Gastrocnemius medialis (tissue), 4 donors: ENCODE data around the gene EIF5. TPM values are rescaled to one million over a fixed set of nuclear protein-coding genes. Genes with fewer than 3 reads are reported as not detected.
A peak's percentile ranks its signal among the peaks of the same experiment; 100 is the strongest.

ENCODE experiments used
- ATAC-seq, 2 donors: fragments of 150-250 bp; one replicate each; pipeline ENCODE4 v1.9.1; 2016
- DNase-seq, 2 donors: peaks; one replicate each; pipeline ENCODE4 v3.0.0-alpha.2; 2019
- H3K27ac ChIP-seq, 4 donors: fragments of 200-600 bp; sonication (generic); 1 replicate in 1 of 4; 2 replicates in 3 of 4; pipeline ENCODE4 v1.5.1; 2016 to 2018; ENCODE audit warnings: mild to moderate bottlenecking in 2 of 4, moderate library complexity in 1 of 4
- H3K27me3 ChIP-seq, 3 donors: fragments of 200-600 bp; sonication (generic) in 2 of 3; 1 replicate in 1 of 3; 2 replicates in 2 of 3; pipeline versions ENCODE4 v1.5.1 to v1.6.0; 2016 to 2019; ENCODE audit warnings: mild to moderate bottlenecking in 1 of 3, moderate library complexity in 1 of 3
- H3K36me3 ChIP-seq, 2 donors: fragments of 200-600 bp; sonication (generic) in 1 of 2; one replicate each; pipeline ENCODE4 v1.5.1; 2017 to 2018
- H3K4me1 ChIP-seq, 2 donors: fragments of 200-600 bp; sonication (generic) in 1 of 2; one replicate each; pipeline ENCODE4 v1.5.1; 2016 to 2017; ENCODE audit warnings: mild to moderate bottlenecking in 2 of 2
- H3K4me3 ChIP-seq, 4 donors: fragments of 200-600 bp; sonication (generic) in 3 of 4; 1 replicate in 1 of 4; 2 replicates in 3 of 4; pipeline ENCODE4 v1.5.1; 2016 to 2019; ENCODE audit warnings: mild to moderate bottlenecking in 2 of 4
- H3K9me3 ChIP-seq, 3 donors: fragments of 200-600 bp; sonication (generic) in 2 of 3; 1 replicate in 1 of 3; 2 replicates in 2 of 3; pipeline ENCODE4 v1.5.1; 2016 to 2019
- CTCF ChIP-seq, 5 experiments: fragments of 450-650 bp in 3 of 5; fragments of 200-600 bp in 2 of 5; sonication (generic) in 2 of 5; IDR thresholded peaks in 4 of 5; conservative IDR thresholded peaks in 1 of 5; 1 replicate in 4 of 5; 2 replicates in 1 of 5; pipeline ENCODE4 v1.5.1; 2016 to 2019; ENCODE audit warnings: antibody characterized with exemption in 5 of 5, mild to moderate bottlenecking in 3 of 5, moderate library complexity in 3 of 5
- POLR2A ChIP-seq, 2 donors: fragments of 450-650 bp; IDR thresholded peaks; one replicate each; pipeline ENCODE4 v1.6.1; 2017; ENCODE audit warnings: antibody characterized with exemption in 2 of 2, mild to moderate bottlenecking in 2 of 2, moderate library complexity in 2 of 2
- in situ Hi-C, 4 donors: fragments of 200-750 bp; cut with MboI; loops; one replicate each; pipeline versions ENCODE4 v1.15.0 to v1.8.0; 2017; ENCODE audit warnings: low sequenced_read_pairs in 4 of 4
- intact Hi-C: fragments of 100-400 bp; cut with DNase I; formaldehyde crosslinking; loops from one replicate; pipeline ENCODE4 v1.15.1; 2023; ENCODE audit warnings: low total_unique reads
- total RNA-seq, 4 donors: library from RNA; depleted of rRNA; stranded (reverse); fragments of >200 nt; gene quantifications; one replicate each; pipeline versions ENCODE4 v1.1.0 to v1.2.3, GENCODE V29; 2016

EIF5 gene
- total RNA-seq, 4 donors from 2014 or later = 313 to 538 (median 374) TPM

GRCh38 chr14:103290961-103291360 is 43.1 kb upstream of the EIF5 start:
- in situ Hi-C loops (loop anchor here in 3 of 4 donors (5.0 to 25.0 kb wide), 3 partner anchors 104 to 204 kb away; partner anchors contain the start of genes EXOC3L4 (in 1 of the 3) and LBHD2 (in 1 of the 3)), intact Hi-C loops (no loop called here)
- Histone ChIP-seq H3K4me3 (no peak overlapping the region), H3K4me1 (no peaks in the 10 kb centered on the region), H3K27ac (no peak overlapping the region), H3K36me3 (no peaks in the 10 kb centered on the region), H3K9me3 (no peaks in the 10 kb centered on the region), H3K27me3 (peaks cover 0 to 2% (median 0%) of the 10 kb centered on the region in 3 donors)
- no peak for ATAC-seq
- no peak for DNase-seq
- TF ChIP-seq POLR2A (IDR thresholded peaks at IDR 0.05) (no peak), CTCF (IDR thresholded peaks at IDR 0.05 in 4 of 5, conservative IDR thresholded peaks at IDR 0.05 in 1 of 5) (no peak)

- Histone ChIP-seq H3K9me3 (no peaks in the 10 kb centered on the region), H3K36me3 (no peaks in the 10 kb centered on the region), H3K4me1 (no peaks in the 10 kb centered on the region), H3K4me3 (no peak overlapping the region), H3K27me3 (peaks cover 0 to 2% (median 0%) of the 10 kb centered on the region in 3 donors), H3K27ac (no peak overlapping the region)
- DNase-seq = peak; percentile 33 to 62
- in situ Hi-C loops (loop anchor here in 3 of 4 donors (5.0 to 25.0 kb wide), 3 partner anchors 105 to 205 kb away; partner anchors contain the start of genes EXOC3L4 (in 1 of the 3) and LBHD2 (in 1 of the 3)), intact Hi-C loops (loop anchor here (1.0 kb wide), 3 partner anchors 103 to 217 kb away; no protein-coding TSS in a partner anchor)
- ATAC-seq = peak; percentile 88 to 91
- no peak for TF ChIP-seq POLR2A (IDR thresholded peaks at IDR 0.05)
- peak; percentile 90 to 95 (median 93) for TF ChIP-seq CTCF (IDR thresholded peaks at IDR 0.05 in 4 of 5, conservative IDR thresholded peaks at IDR 0.05 in 1 of 5)
These were observed 41.3 kb upstream of the EIF5 start for GRCh38 chr14:103292426-103293374.

- no peak overlapping the region for H3K4me3 ChIP-seq
- DNase-seq (no peak), ATAC-seq (no peak)
- H3K4me1 ChIP-seq = no peaks in the 10 kb centered on the region
- in situ Hi-C loops (loop anchor here in 3 of 4 donors (5.0 to 25.0 kb wide), 3 partner anchors 106 to 206 kb away; partner anchors contain the start of genes EXOC3L4 (in 1 of the 3) and LBHD2 (in 1 of the 3)), intact Hi-C loops (loop anchor here (1.0 kb wide), 1 partner anchor 188 kb away; no protein-coding TSS in a partner anchor)
- H3K36me3 ChIP-seq = no peaks in the 10 kb centered on the region
- H3K9me3 ChIP-seq = no peaks in the 10 kb centered on the region
- H3K27me3 ChIP-seq = peaks cover 0 to 2% (median 0%) of the 10 kb centered on the region in 3 donors
- no peak for TF ChIP-seq POLR2A (IDR thresholded peaks at IDR 0.05)
- no peak for TF ChIP-seq CTCF (IDR thresholded peaks at IDR 0.05 in 4 of 5, conservative IDR thresholded peaks at IDR 0.05 in 1 of 5)
- H3K27ac ChIP-seq = no peak overlapping the region
These were observed 40.6 kb upstream of the EIF5 start for GRCh38 chr14:103293465-103293864.

- TF ChIP-seq POLR2A (IDR thresholded peaks at IDR 0.05) (no peak), CTCF (IDR thresholded peaks at IDR 0.05 in 4 of 5, conservative IDR thresholded peaks at IDR 0.05 in 1 of 5) (no peak)
- Histone ChIP-seq H3K36me3 (no peaks in the 10 kb centered on the region), H3K9me3 (no peaks in the 10 kb centered on the region), H3K4me3 (no peak overlapping the region), H3K27ac (no peak overlapping the region), H3K27me3 (no peaks in the 10 kb centered on the region), H3K4me1 (no peaks in the 10 kb centered on the region)
- DNase-seq (no peak), ATAC-seq (no peak)
- intact Hi-C loops = no loop called here
- in situ Hi-C loops = loop anchor here in 3 of 4 donors (5.0 to 25.0 kb wide), 3 partner anchors 107 to 207 kb away; partner anchors contain the start of genes EXOC3L4 (in 1 of the 3) and LBHD2 (in 1 of the 3)
These were observed 39.9 kb upstream of the EIF5 start for GRCh38 chr14:103294091-103294490.
